Right lobe of liver (tissue), 4 donors: ENCODE measurements around the gene EPB41L3.

Source experiments
- CTCF ChIP-seq, 4 donors: fragments of 200-600 bp in 3 of 4; fragments of 450-650 bp in 1 of 4; IDR thresholded peaks; one replicate each; pipeline versions ENCODE4 v1.5.1 to v1.8.0; 2016 to 2022; ENCODE audit warnings: antibody characterized with exemption in 4 of 4, mild to moderate bottlenecking in 2 of 4
- POLR2A ChIP-seq: fragments of 450-650 bp; IDR thresholded peaks from one replicate; pipeline ENCODE4 v1.6.1; 2017; ENCODE audit warnings: antibody characterized with exemption, mild to moderate bottlenecking
- donor health status: DM: no; HTN: no; CAD: no.
- donor health status: DM: no; HTN: no; CAD: no.
- donor health status: DM: no; HTN: yes; CAD: no.

- no peak for TF ChIP-seq CTCF (IDR thresholded peaks at IDR 0.05)
- TF ChIP-seq POLR2A = no peak
Observed at GRCh38 chr18:5484526-5484925, 59.3 kb downstream of the EPB41L3 start.
